Gastrocnemius medialis (tissue), 4 donors: ENCODE results near the gene FOXK1. TPM values are rescaled to one million over a fixed set of nuclear protein-coding genes. Genes with fewer than 3 reads are reported as not detected.

Experiments
- ATAC-seq, 2 donors: fragments of 150-250 bp; one replicate each; pipeline ENCODE4 v1.9.1; 2016
- DNase-seq, 2 donors: peaks; one replicate each; pipeline ENCODE4 v3.0.0-alpha.2; 2019
- H3K27ac ChIP-seq, 4 donors: fragments of 200-600 bp; sonication (generic); 1 replicate in 1 of 4; 2 replicates in 3 of 4; pipeline ENCODE4 v1.5.1; 2016 to 2018; ENCODE audit warnings: mild to moderate bottlenecking in 2 of 4, moderate library complexity in 1 of 4
- H3K27me3 ChIP-seq, 3 donors: fragments of 200-600 bp; sonication (generic) in 2 of 3; 1 replicate in 1 of 3; 2 replicates in 2 of 3; pipeline versions ENCODE4 v1.5.1 to v1.6.0; 2016 to 2019; ENCODE audit warnings: mild to moderate bottlenecking in 1 of 3, moderate library complexity in 1 of 3
- H3K36me3 ChIP-seq, 2 donors: fragments of 200-600 bp; sonication (generic) in 1 of 2; one replicate each; pipeline ENCODE4 v1.5.1; 2017 to 2018
- H3K4me1 ChIP-seq, 2 donors: fragments of 200-600 bp; sonication (generic) in 1 of 2; one replicate each; pipeline ENCODE4 v1.5.1; 2016 to 2017; ENCODE audit warnings: mild to moderate bottlenecking in 2 of 2
- H3K4me3 ChIP-seq, 4 donors: fragments of 200-600 bp; sonication (generic) in 3 of 4; 1 replicate in 1 of 4; 2 replicates in 3 of 4; pipeline ENCODE4 v1.5.1; 2016 to 2019; ENCODE audit warnings: mild to moderate bottlenecking in 2 of 4
- H3K9me3 ChIP-seq, 3 donors: fragments of 200-600 bp; sonication (generic) in 2 of 3; 1 replicate in 1 of 3; 2 replicates in 2 of 3; pipeline ENCODE4 v1.5.1; 2016 to 2019
- POLR2A ChIP-seq, 2 donors: fragments of 450-650 bp; IDR thresholded peaks; one replicate each; pipeline ENCODE4 v1.6.1; 2017; ENCODE audit warnings: antibody characterized with exemption in 2 of 2, mild to moderate bottlenecking in 2 of 2, moderate library complexity in 2 of 2
- in situ Hi-C, 4 donors: fragments of 200-750 bp; cut with MboI; loops; one replicate each; pipeline versions ENCODE4 v1.15.0 to v1.8.0; 2017; ENCODE audit warnings: low sequenced_read_pairs in 4 of 4
- intact Hi-C: fragments of 100-400 bp; cut with DNase I; formaldehyde crosslinking; loops from one replicate; pipeline ENCODE4 v1.15.1; 2023; ENCODE audit warnings: low total_unique reads
- total RNA-seq, 4 donors: library from RNA; depleted of rRNA; stranded (reverse); fragments of >200 nt; gene quantifications; one replicate each; pipeline versions ENCODE4 v1.1.0 to v1.2.3, GENCODE V29; 2016
- TF ChIP-seq, protein P1 (sequence below), 5 experiments: fragments of 450-650 bp in 3 of 5; fragments of 200-600 bp in 2 of 5; sonication (generic) in 2 of 5; IDR thresholded peaks in 4 of 5; conservative IDR thresholded peaks in 1 of 5; 1 replicate in 4 of 5; 2 replicates in 1 of 5; pipeline ENCODE4 v1.5.1; 2016 to 2019; ENCODE audit warnings: antibody characterized with exemption in 5 of 5, mild to moderate bottlenecking in 3 of 5, moderate library complexity in 3 of 5

The FOXK1 gene
- total RNA-seq, 4 donors from 2014 or later = 9.8 to 43.6 (median 18.8) TPM

DNA sequence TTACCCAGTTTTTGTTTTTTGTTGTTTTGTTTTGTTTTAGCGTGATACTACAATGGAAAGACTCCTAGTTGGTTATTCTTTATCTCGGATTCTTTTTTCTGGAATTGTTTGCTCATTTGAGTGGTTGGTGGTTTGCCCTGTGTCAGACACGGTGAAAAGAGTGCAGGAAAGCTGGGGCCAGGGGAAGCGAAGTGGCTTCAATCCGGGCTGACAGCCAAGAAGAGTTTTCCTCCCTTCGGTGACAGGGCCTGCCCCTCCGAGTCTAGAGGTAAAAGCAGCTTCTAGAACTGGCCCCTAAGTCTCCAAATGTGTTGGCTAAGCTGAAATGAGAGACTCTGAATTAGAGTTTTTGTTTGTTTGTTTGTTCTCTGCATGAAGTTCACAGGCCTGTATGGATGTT, 87.7 kb downstream of the FOXK1 start:
- H3K27ac ChIP-seq = peak overlapping the region; percentile 55 to 71 (median 64)
- no peaks in the 10 kb centered on the region for H3K9me3 ChIP-seq
- intact Hi-C loops = no loop called here
- no peaks in the 10 kb centered on the region for H3K27me3 ChIP-seq
- in situ Hi-C loops = loop anchor here in 2 of 4 donors (25.0 kb wide), 1 partner anchor 132 kb away; no protein-coding TSS in a partner anchor
- H3K36me3 ChIP-seq = peaks cover 0 to 8% of the 10 kb centered on the region in 2 donors
- peaks cover 12 to 27% of the 10 kb centered on the region in 2 donors for H3K4me1 ChIP-seq
- H3K4me3 ChIP-seq = no peak overlapping the region
- no peak for TF ChIP-seq POLR2A (IDR thresholded peaks at IDR 0.05)
- TF ChIP-seq, protein P1, sequence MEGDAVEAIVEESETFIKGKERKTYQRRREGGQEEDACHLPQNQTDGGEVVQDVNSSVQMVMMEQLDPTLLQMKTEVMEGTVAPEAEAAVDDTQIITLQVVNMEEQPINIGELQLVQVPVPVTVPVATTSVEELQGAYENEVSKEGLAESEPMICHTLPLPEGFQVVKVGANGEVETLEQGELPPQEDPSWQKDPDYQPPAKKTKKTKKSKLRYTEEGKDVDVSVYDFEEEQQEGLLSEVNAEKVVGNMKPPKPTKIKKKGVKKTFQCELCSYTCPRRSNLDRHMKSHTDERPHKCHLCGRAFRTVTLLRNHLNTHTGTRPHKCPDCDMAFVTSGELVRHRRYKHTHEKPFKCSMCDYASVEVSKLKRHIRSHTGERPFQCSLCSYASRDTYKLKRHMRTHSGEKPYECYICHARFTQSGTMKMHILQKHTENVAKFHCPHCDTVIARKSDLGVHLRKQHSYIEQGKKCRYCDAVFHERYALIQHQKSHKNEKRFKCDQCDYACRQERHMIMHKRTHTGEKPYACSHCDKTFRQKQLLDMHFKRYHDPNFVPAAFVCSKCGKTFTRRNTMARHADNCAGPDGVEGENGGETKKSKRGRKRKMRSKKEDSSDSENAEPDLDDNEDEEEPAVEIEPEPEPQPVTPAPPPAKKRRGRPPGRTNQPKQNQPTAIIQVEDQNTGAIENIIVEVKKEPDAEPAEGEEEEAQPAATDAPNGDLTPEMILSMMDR (IDR thresholded peaks at IDR 0.05 in 4 of 5, conservative IDR thresholded peaks at IDR 0.05 in 1 of 5) = no peak
- DNase-seq = no peak
- no peak for ATAC-seq

GRCh38 chr7:4770886-4771285, 88.8 kb downstream of the FOXK1 start:
- intact Hi-C loops (no loop called here), in situ Hi-C loops (loop anchor here in 2 of 4 donors (25.0 kb wide), 1 partner anchor 134 kb away; no protein-coding TSS in a partner anchor)
- peaks cover 12 to 29% of the 10 kb centered on the region in 2 donors for H3K4me1 ChIP-seq
- DNase-seq = no peak
- H3K36me3 ChIP-seq = peaks cover 0 to 8% of the 10 kb centered on the region in 2 donors
- TF ChIP-seq, protein P1 (IDR thresholded peaks at IDR 0.05 in 4 of 5, conservative IDR thresholded peaks at IDR 0.05 in 1 of 5) = no peak
- TF ChIP-seq POLR2A (IDR thresholded peaks at IDR 0.05) = no peak
- H3K27ac ChIP-seq = no peak overlapping the region
- H3K9me3 ChIP-seq = no peaks in the 10 kb centered on the region
- ATAC-seq = no peak
- H3K27me3 ChIP-seq = no peaks in the 10 kb centered on the region
- H3K4me3 ChIP-seq = no peak overlapping the region

DNA sequence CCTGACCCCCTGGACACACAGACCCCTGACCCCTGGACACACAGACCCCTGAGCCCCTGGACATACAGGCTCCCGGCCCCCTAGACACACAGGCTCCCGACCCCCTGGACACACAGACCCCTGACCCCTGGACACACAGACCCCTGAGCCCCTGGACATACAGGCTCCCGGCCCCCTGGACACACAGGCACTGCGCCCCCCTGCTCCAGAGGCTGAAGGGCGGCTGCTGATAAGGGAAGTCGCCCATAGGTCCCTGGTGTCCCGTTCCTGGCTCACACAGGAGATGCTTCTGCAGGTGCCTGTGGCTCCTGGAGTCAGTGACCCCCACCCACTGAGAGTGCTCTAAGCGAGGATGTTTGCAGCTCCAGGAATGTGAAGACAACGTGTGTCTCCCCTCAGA, 89.6 kb downstream of the FOXK1 start:
- DNase-seq (no peak), ATAC-seq (no peak)
- Histone ChIP-seq H3K9me3 (no peaks in the 10 kb centered on the region), H3K4me1 (peaks cover 19 to 37% of the 10 kb centered on the region in 2 donors), H3K27me3 (no peaks in the 10 kb centered on the region), H3K4me3 (no peak overlapping the region), H3K27ac (no peak overlapping the region), H3K36me3 (peaks cover 0 to 8% of the 10 kb centered on the region in 2 donors)
- TF ChIP-seq POLR2A (IDR thresholded peaks at IDR 0.05) = no peak
- TF ChIP-seq, protein P1 (IDR thresholded peaks at IDR 0.05 in 4 of 5, conservative IDR thresholded peaks at IDR 0.05 in 1 of 5) = no peak
- in situ Hi-C loops = loop anchor here in 2 of 4 donors (25.0 kb wide), 1 partner anchor 134 kb away; no protein-coding TSS in a partner anchor
- intact Hi-C loops = no loop called here

DNA sequence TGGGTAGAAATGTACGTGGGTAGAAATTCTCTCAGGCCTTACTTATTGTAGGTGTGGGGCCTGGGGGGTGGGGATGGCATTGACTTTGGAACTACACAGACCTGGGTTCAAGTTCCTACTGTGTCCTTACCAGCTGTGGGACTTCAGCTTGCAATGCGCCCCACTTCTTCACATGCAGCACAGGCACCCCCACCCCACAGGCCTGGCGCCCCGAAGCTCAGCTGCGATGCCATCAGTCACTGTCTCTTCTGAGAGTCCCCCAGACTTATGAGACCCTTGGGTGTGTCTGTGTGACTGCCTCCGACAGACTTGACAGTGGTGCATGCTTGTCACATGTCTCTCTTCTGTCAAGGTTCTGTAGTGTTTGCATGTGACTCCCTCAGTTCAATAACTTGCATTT, 90.2 kb downstream of the FOXK1 start:
- ATAC-seq (no peak), DNase-seq (no peak)
- in situ Hi-C loops (loop anchor here in 2 of 4 donors (25.0 kb wide), 1 partner anchor 135 kb away; no protein-coding TSS in a partner anchor), intact Hi-C loops (no loop called here)
- H3K4me3 ChIP-seq = no peak overlapping the region
- peaks cover 0 to 5% of the 10 kb centered on the region in 2 donors for H3K36me3 ChIP-seq
- no peaks in the 10 kb centered on the region for H3K27me3 ChIP-seq
- peaks cover 22 to 40% of the 10 kb centered on the region in 2 donors for H3K4me1 ChIP-seq
- H3K9me3 ChIP-seq = no peaks in the 10 kb centered on the region
- TF ChIP-seq, protein P1 (IDR thresholded peaks at IDR 0.05 in 4 of 5, conservative IDR thresholded peaks at IDR 0.05 in 1 of 5) = no peak
- TF ChIP-seq POLR2A (IDR thresholded peaks at IDR 0.05) = no peak
- H3K27ac ChIP-seq = no peak overlapping the region
